ENCODE data around the gene SMAP2.

DNA sequence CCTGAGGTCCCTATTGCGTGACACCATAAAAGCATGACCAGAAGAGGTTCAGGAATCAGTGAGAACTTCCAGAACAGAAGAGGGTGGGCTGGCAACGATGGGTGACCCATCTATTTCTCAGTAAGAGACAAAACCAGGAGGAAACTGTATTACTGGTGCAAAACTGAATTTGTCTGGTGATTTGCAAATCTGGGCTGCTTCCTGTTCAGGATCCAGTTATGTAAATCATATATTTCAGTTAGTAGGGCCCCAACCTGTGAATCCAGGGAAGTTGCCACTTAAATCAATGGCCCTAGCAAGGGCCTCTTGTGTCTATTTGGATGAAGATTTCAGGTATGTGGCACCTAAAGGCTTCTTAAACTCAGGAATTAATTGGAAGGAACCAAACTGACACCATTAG is 23.1 kb upstream of the SMAP2 start:
- TF ChIP-seq CTCF (conservative IDR thresholded peaks at IDR 0.05 in 1 of 2, IDR thresholded peaks at IDR 0.05 in 1 of 2; ENCODE audit: low read depth in 1 of 2, low read length in 2 of 2) (no peak), EZH2 (IDR thresholded peaks at IDR 0.05; ENCODE audit: low read length, missing control alignments) (no peak)

All from fibroblast of lung (primary cell).